Measurements from ENCODE around the gene UBASH3A.

GRCh38 chr21:42460391-42461184 lies 56.9 kb downstream of the UBASH3A start:
- TF ChIP-seq CTCF (IDR thresholded peaks at IDR 0.05; ENCODE audit: low read length): no peak
- no peak for TF ChIP-seq EZH2 (IDR thresholded peaks at IDR 0.05; ENCODE audit: borderline replicate concordance, low read length)
